ENCODE data around the gene OR13C8. TPM values are rescaled to one million over a fixed set of nuclear protein-coding genes. Genes with fewer than 3 reads are reported as not detected.

The OR13C8 gene
- total and polyA plus RNA-seq, 2 of the 8 experiments (the other 6 are each of a cell fraction or from before 2014, with no cell fraction given): not detected

DNA sequence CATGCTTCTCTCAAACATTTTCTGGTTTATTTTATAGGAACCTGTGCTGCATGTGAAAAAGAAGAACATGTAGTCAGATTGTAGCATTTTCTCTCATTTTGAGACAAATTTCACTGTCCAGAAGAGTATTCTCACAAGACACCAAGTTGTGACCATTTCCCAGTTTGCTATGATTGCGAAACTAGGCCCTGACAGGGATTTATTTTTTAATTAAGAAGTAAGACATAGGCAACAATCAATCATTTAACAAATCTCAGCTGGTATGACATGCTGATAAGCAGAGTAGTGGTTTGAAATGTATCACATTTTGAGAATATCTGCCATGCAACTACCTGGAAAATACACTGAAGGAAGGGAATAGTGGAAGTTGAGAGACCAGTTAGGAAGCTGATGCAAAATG lies 11.6 kb downstream of the OR13C8 start:
- Histone ChIP-seq H3K56ac (replicated peaks; ENCODE audit: insufficient read length, low read depth, low read length) (no peak overlapping the region), H2BK120ac (replicated peaks; ENCODE audit: low read depth, low read length) (no peak overlapping the region), H3K27me3 (replicated peaks in 1 of 4; ENCODE audit: control insufficient read depth in 3 of 4, extremely low read depth in 1 of 4, insufficient read depth in 3 of 4, low read length in 3 of 4) (no peaks in the 10 kb centered on the region), H3K79me1 (ENCODE audit: low read depth, low read length) (no peaks in the 10 kb centered on the region), H3K4me1 (replicated peaks in 1 of 4; ENCODE audit: control insufficient read depth in 3 of 4, insufficient read depth in 4 of 4, low read length in 3 of 4) (no peaks in the 10 kb centered on the region), H3K9ac (replicated peaks in 1 of 4; ENCODE audit: extremely low read depth in 1 of 4, low read depth in 3 of 4, low read length in 3 of 4) (no peak overlapping the region), H3K4me3 (ENCODE audit: extremely low read depth in 1 of 4, insufficient read depth in 2 of 4, low read depth in 3 of 4, low read length in 4 of 4) (no peak overlapping the region), H3K18ac (ENCODE audit: extremely low read depth, low read length) (no peak overlapping the region), H3K23me2 (ENCODE audit: low read depth, low read length) (no peaks in the 10 kb centered on the region), H2AK5ac (ENCODE audit: low read depth, low read length) (no peak overlapping the region), H4K8ac (ENCODE audit: extremely low read depth, insufficient read depth, low read length) (no peak overlapping the region), H4K5ac (ENCODE audit: insufficient read length, low read depth, low read length) (no peak overlapping the region), H3K27ac (ENCODE audit: low read depth, low read length) (no peak overlapping the region), H3K23ac (ENCODE audit: insufficient read length) (no peak overlapping the region), H2BK5ac (ENCODE audit: low read depth, low read length) (no peak overlapping the region), H4K20me1 (replicated peaks in 1 of 2; ENCODE audit: control insufficient read depth in 1 of 2, insufficient read depth in 2 of 2, low read length in 2 of 2) (no peaks in the 10 kb centered on the region), H3K79me2 (ENCODE audit: control insufficient read depth in 1 of 2, insufficient read depth in 2 of 2, low read length in 2 of 2) (no peaks in the 10 kb centered on the region), H3K14ac (ENCODE audit: insufficient read length) (no peak overlapping the region), H2BK20ac (ENCODE audit: low read length) (no peak overlapping the region), H3K36me3 (ENCODE audit: control insufficient read depth in 2 of 4, insufficient read depth in 4 of 4, low read length in 3 of 4) (no peaks in the 10 kb centered on the region), H4K91ac (replicated peaks; ENCODE audit: insufficient read length, low read length) (no peak overlapping the region), H2BK12ac (ENCODE audit: low read depth, low read length) (no peak overlapping the region), H3K4me2 (ENCODE audit: insufficient read depth in 1 of 2, low read depth in 2 of 2, low read length in 2 of 2) (no peak overlapping the region), H2BK15ac (ENCODE audit: low read length) (no peak overlapping the region), H2AFZ (ENCODE audit: low read length) (no peak overlapping the region), H3K9me3 (ENCODE audit: insufficient read depth in 2 of 2, low read depth in 1 of 2, low read length in 1 of 2) (no peaks in the 10 kb centered on the region), H3K4ac (replicated peaks; ENCODE audit: insufficient read length, low read depth, low read length) (no peak overlapping the region)
- TF ChIP-seq RBBP5 (IDR thresholded peaks at IDR 0.05; ENCODE audit: borderline replicate concordance, low read depth, low read length) (no peak), USF2 (IDR thresholded peaks at IDR 0.05; ENCODE audit: low read length) (no peak), SUZ12 (IDR thresholded peaks at IDR 0.05; ENCODE audit: low read length) (no peak), NRF1 (IDR thresholded peaks at IDR 0.05; ENCODE audit: low read depth, low read length) (no peak), JUN (IDR thresholded peaks at IDR 0.05; ENCODE audit: low read depth, low read length) (no peak), CEBPB (IDR thresholded peaks at IDR 0.05; ENCODE audit: low read depth, low read length) (peak; percentile 68; the same call in 1 of the 2 replicates)
- ChIA-PET CTCF (ENCODE audit: partially characterized antibody) (interaction anchor here (0.6 kb wide), 1 partner anchor 62 kb away, joined by 3 read pairs; no protein-coding TSS in a partner anchor), POLR2A (ENCODE audit: partially characterized antibody) (no interaction called here)
- 88% methylated on average over 1 of the region's 1 CpG; no CpG with 5 or more reads in 1 of the 2 experiments for WGBS, 2 experiments (ENCODE audit: extremely low coverage in 1 of 2, insufficient coverage in 1 of 2, insufficient read length in 1 of 2, insufficient replicate concordance in 2 of 2, low coverage in 1 of 2, low lambda C conversion rate in 2 of 2, missing lambda C conversion rate in 1 of 2)
- DNase-seq (ENCODE audit: low read depth in 1 of 2, low spot score in 2 of 2) (no peak), FAIRE-seq (no peak)
